Coronary artery (tissue), 2 donors: ENCODE measurements around the gene RBM8A.

ENCODE experiments used
- DNase-seq: peaks from one replicate; pipeline ENCODE4 v3.0.0-alpha.2; 2017; ENCODE audit warnings: low spot score
- H3K27ac ChIP-seq, 2 donors: fragments of 200-600 bp; sonication (generic); one replicate each; pipeline ENCODE4 v1.5.1; 2016 to 2019
- H3K4me3 ChIP-seq: fragments of 200-600 bp; sonication (generic); 2 replicates; pipeline ENCODE4 v1.5.1; 2016; ENCODE audit warnings: mild to moderate bottlenecking, moderate library complexity
- CTCF ChIP-seq: fragments of 200-600 bp; sonication (generic); IDR thresholded peaks from one replicate; pipeline ENCODE4 v1.5.1; 2019; ENCODE audit warnings: antibody characterized with exemption

The RBM8A gene

GRCh38 chr1:145916745-145917144 is 10.5 kb downstream of the RBM8A start:
- H3K4me3 ChIP-seq: no peak overlapping the region
- no peak for DNase-seq
- TF ChIP-seq CTCF: no peak
- H3K27ac ChIP-seq: no peak overlapping the region

DNA sequence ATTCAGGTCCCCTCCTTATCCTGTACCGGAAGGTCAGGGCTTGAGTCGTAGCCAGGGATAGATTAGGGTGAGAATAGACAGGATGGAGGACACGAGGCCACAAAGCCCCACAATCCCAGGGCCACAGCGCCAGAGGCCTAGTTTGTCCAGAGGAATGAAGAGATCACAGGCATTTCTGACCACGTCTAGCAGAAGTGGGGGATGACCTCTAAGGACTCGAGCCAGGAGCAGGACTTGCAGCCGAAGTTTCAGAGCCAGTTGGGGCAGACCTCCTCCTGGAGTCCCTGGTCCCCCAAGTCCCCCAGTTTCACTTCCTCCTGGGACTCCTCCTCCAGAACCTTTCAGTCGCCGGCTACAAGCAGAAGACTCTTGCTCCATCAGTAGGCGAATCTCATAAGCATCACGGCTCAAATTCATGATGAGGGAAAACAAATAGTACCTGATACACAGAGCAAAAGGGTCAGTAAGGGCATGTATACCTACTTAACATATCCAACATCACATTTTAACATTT is 15.1 kb downstream of the RBM8A start:
- TF ChIP-seq CTCF: no peak
- H3K4me3 ChIP-seq: no peak overlapping the region
- no peak for DNase-seq
- no peak overlapping the region for H3K27ac ChIP-seq

GRCh38 chr1:145908653-145909052 is 18.6 kb downstream of the RBM8A start:
- Histone ChIP-seq H3K27ac (peak overlapping the region; percentile 60 to 71), H3K4me3 (peak overlapping the region; percentile 57)
- DNase-seq: peak; percentile 65
- no peak for TF ChIP-seq CTCF

DNA sequence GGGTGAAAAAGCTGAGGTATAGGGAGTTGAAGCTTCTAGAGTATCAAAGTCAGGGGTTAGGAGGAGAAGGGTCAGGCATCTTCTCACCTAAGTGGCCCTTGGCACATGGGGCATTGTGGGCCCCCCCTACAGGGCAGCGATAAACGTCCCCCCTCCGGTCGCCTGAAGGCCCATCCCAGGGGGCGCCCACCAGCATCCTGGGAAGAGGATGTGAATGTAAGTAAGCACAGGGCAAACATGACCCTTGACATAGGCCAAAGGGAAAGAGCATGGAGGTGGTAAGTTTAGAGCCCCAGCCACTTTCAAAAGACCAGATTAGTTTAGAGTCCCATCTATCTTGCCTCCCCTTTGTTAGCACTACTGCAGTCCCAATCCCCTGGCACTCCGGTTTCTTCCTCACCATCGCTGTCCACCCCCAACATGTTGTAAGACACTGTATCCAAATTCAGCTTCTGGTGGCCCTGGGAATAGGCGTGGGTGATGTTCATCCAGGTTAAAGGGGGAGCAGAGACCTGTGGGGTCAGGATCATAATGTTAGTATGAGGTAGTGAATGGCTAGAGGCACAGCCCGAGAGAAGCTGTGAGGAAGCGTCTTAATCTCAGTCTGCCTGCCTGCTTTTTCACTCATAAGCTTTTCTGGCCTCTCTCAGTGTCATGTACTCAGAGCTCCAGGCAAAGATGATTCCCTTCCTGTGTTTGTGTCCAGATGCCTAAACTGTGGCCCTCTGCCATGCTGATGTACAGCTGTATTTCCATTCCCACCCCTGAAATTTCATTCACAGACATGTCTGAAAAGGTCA is 20.1 kb downstream of the RBM8A start:
- DNase-seq: peak; percentile 71
- Histone ChIP-seq H3K27ac (peak overlapping the region; percentile 45 to 66), H3K4me3 (no peak overlapping the region)
- no peak for TF ChIP-seq CTCF

DNA sequence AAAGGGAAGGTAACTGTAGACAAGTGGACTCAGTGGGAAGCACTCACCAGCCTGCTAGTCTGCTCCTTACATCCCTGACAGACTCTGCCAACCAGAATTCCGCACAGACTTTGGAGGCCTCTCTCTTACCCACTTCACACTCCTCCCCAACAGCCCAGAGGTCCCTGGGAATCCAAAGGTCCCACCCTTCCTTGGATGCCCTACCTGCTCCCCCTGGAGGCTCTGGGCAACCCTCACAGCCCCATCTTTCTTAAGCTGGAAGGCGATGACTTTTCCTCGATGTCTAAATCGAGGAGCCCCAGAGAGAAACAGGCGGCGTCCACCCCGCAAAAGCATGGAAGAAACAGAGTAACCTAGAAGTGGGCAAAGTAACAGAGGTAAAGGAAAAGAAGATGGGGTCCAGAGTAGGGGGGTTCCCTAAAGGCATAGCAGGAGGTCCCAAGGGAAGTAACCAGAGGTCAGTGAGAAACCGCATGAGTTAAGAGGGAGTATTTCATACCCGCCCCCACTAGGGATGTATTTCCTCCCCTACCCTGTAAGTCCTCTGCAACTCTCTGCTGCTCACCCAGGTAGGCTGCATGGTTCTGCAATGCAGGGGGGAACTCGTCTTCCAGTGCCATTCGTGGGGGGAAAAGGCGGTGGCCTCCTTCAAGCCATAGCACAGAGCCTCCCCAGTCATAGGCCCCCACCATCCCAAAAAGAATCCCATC is 25.8 kb downstream of the RBM8A start:
- DNase-seq: no peak
- no peak for TF ChIP-seq CTCF
- no peak overlapping the region for H3K27ac ChIP-seq
- no peak overlapping the region for H3K4me3 ChIP-seq

DNA sequence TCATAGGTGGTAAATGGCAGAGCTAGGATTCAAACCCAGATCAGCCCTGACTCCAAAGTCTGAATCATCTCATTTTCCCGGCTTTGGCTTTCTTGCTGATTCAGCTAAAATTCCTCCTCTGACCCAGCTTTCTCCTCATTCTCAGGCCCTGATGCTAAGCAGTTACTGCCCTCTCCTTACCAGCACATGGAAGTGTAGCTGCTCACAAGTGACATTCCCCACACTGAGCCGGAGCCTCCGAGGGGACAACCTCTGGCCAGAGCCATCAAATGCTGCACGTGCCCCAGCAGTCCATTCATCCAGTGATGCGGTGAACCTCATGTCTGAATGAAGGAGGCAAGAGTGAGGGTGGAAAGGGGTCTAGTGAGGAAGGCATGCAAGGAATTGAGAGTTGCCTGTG is 28.5 kb downstream of the RBM8A start:
- TF ChIP-seq CTCF: no peak
- peak; percentile 33 for DNase-seq
- H3K27ac ChIP-seq: no peak overlapping the region
- no peak overlapping the region for H3K4me3 ChIP-seq
